Measurements from ENCODE around the gene DGCR2. TPM values are rescaled to one million over a fixed set of nuclear protein-coding genes. Genes with fewer than 3 reads are reported as not detected.

The DGCR2 gene
- total and polyA plus RNA-seq, 10 donors = 9.5 to 60.7 (median 49.3) TPM

GRCh38 chr22:18994701-18995326, 127.4 kb downstream of the DGCR2 start:
- no peak for TF ChIP-seq CTCF (IDR thresholded peaks at IDR 0.05 in 8 of 11, conservative IDR thresholded peaks at IDR 0.05 in 3 of 11)
- no peak for TF ChIP-seq POLR2AphosphoS5 (IDR thresholded peaks at IDR 0.05)
- no peak for TF ChIP-seq POLR2A (IDR thresholded peaks at IDR 0.05)
- H3K4me1 ChIP-seq = no peaks in the 10 kb centered on the region
- intact Hi-C loops (cut with DNase I; ENCODE audit: low total_unique reads) = no loop called here
- no peak for DNase-seq
- H3K27me3 ChIP-seq (replicated peaks in 1 of 7) = peaks cover 0 to 74% (median 0%) of the 10 kb centered on the region in 7 donors
- H3K27ac ChIP-seq = no peak overlapping the region
- H3K36me3 ChIP-seq = no peaks in the 10 kb centered on the region
- no peak overlapping the region for H3K4me3 ChIP-seq
- H3K9me3 ChIP-seq = no peaks in the 10 kb centered on the region
- 55 to 64% (median 57%) methylated on average over 11 to 15 of the region's 15 CpGs for WGBS, 5 donors

- no peaks in the 10 kb centered on the region for H3K4me1 ChIP-seq
These were observed 128.2 kb downstream of the DGCR2 start for GRCh38 chr22:18994056-18994455.

GRCh38 chr22:18992543-18993198, 129.5 kb downstream of the DGCR2 start:
- intact Hi-C loops (cut with DNase I; ENCODE audit: low total_unique reads) = no loop called here
- Histone ChIP-seq H3K4me3 (no peak overlapping the region), H3K27me3 (replicated peaks in 1 of 7) (peaks cover 0 to 58% (median 0%) of the 10 kb centered on the region in 7 donors), H3K36me3 (no peaks in the 10 kb centered on the region), H3K27ac (no peak overlapping the region), H3K4me1 (no peaks in the 10 kb centered on the region), H3K9me3 (no peaks in the 10 kb centered on the region)
- TF ChIP-seq CTCF (IDR thresholded peaks at IDR 0.05 in 8 of 11, conservative IDR thresholded peaks at IDR 0.05 in 3 of 11) (no peak), POLR2A (IDR thresholded peaks at IDR 0.05) (no peak), POLR2AphosphoS5 (IDR thresholded peaks at IDR 0.05) (no peak)
- WGBS, 5 donors = 91 to 94% (median 92%) methylated on average over 7 to 10 of the region's 10 CpGs
- no peak for DNase-seq

More at GRCh38 chr22:18994056-18994455, 128.2 kb downstream of the DGCR2 start:
- Histone ChIP-seq H3K36me3 (no peaks in the 10 kb centered on the region), H3K27me3 (replicated peaks in 1 of 7) (peaks cover 0 to 72% (median 0%) of the 10 kb centered on the region in 7 donors), H3K4me3 (no peak overlapping the region), H3K9me3 (no peaks in the 10 kb centered on the region), H3K27ac (no peak overlapping the region)
- WGBS, 5 donors = 84 to 93% (median 88%) methylated on average over 17 of the region's 17 CpGs
- TF ChIP-seq POLR2A (IDR thresholded peaks at IDR 0.05) = no peak
- DNase-seq = no peak
- intact Hi-C loops (cut with DNase I; ENCODE audit: low total_unique reads) = no loop called here

GRCh38 chr22:18991821-18992442, 130.3 kb downstream of the DGCR2 start:
- no peak for DNase-seq
- WGBS, 5 donors = 88 to 95% (median 92%) methylated on average over 22 to 33 of the region's 33 CpGs
- Histone ChIP-seq H3K27ac (no peak overlapping the region), H3K27me3 (replicated peaks in 1 of 7) (peaks cover 0 to 51% (median 0%) of the 10 kb centered on the region in 7 donors), H3K4me1 (no peaks in the 10 kb centered on the region), H3K36me3 (no peaks in the 10 kb centered on the region), H3K4me3 (no peak overlapping the region), H3K9me3 (no peaks in the 10 kb centered on the region)
- intact Hi-C loops (cut with DNase I; ENCODE audit: low total_unique reads) = no loop called here
- TF ChIP-seq POLR2AphosphoS5 (IDR thresholded peaks at IDR 0.05) (no peak), POLR2A (IDR thresholded peaks at IDR 0.05) (no peak), CTCF (IDR thresholded peaks at IDR 0.05 in 8 of 11, conservative IDR thresholded peaks at IDR 0.05 in 3 of 11) (no peak)

All from spleen (tissue), 11 donors.